Fibroblast of lung (primary cell): ENCODE data around the gene GAL3ST2. TPM values are rescaled to one million over a fixed set of nuclear protein-coding genes. Genes with fewer than 3 reads are reported as not detected.

Experiments used
- DNase-seq, 2 donors: peaks; one replicate each; pipeline versions ENCODE4 v3.0.0 to v3.0.0-alpha.2; 2010; ENCODE audit warnings: low read depth in 2 of 2
- H2AFZ ChIP-seq: 2 replicates; pipeline ENCODE4 v1.5.1; 2012; ENCODE audit warnings: low read length, control low read depth, inconsistent platforms
- H3K27ac ChIP-seq: 2 replicates; pipeline ENCODE4 v1.5.1; 2011; ENCODE audit warnings: low read length, control low read depth; ENCODE audit not compliant: insufficient read depth
- H3K27me3 ChIP-seq: 2 replicates; pipeline ENCODE4 v1.5.1; 2011; ENCODE audit warnings: mild to moderate bottlenecking, low read length; ENCODE audit not compliant: control insufficient read depth, insufficient read depth
- H3K36me3 ChIP-seq: 2 replicates; pipeline ENCODE4 v1.5.1; 2011; ENCODE audit warnings: low read length; ENCODE audit not compliant: control insufficient read depth, insufficient read depth
- H3K4me1 ChIP-seq: 2 replicates; pipeline ENCODE4 v1.5.1; 2011; ENCODE audit warnings: low read length; ENCODE audit not compliant: control insufficient read depth, insufficient read depth; ENCODE audit errors: extremely low read depth
- H3K4me2 ChIP-seq: 2 replicates; pipeline ENCODE4 v1.5.1; 2011; ENCODE audit warnings: low read length, control low read depth; ENCODE audit not compliant: insufficient read depth; ENCODE audit errors: extremely low read depth
- H3K4me3 ChIP-seq, 4 experiments: fragments of 200-600 bp in 1 of 4; sonication (generic) in 1 of 4; replicated peaks in 1 of 4; 2 replicates each; pipeline ENCODE4 v1.5.1; 2011 to 2016; ENCODE audit warnings: low read length in 4 of 4, low read depth in 3 of 4, mild to moderate bottlenecking in 3 of 4, control low read depth in 2 of 4, inconsistent platforms in 1 of 4, mixed read lengths in 1 of 4; ENCODE audit not compliant: insufficient read depth in 1 of 4; ENCODE audit errors: control extremely low read depth in 1 of 4
- H3K79me2 ChIP-seq: 2 replicates; pipeline ENCODE4 v1.5.1; 2012; ENCODE audit warnings: mild to moderate bottlenecking, low read length, inconsistent platforms; ENCODE audit not compliant: control insufficient read depth, insufficient read depth
- H3K9ac ChIP-seq: 2 replicates; pipeline ENCODE4 v1.5.1; 2011; ENCODE audit warnings: mild to moderate bottlenecking, low read length, control low read depth; ENCODE audit not compliant: insufficient read depth
- H3K9me3 ChIP-seq: 2 replicates; pipeline ENCODE4 v1.5.1; 2012; ENCODE audit warnings: low read depth, low read length; ENCODE audit not compliant: control insufficient read depth, insufficient read depth
- H4K20me1 ChIP-seq: 2 replicates; pipeline ENCODE4 v1.5.1; 2011; ENCODE audit warnings: low read length; ENCODE audit not compliant: control insufficient read depth, insufficient read depth; ENCODE audit errors: extremely low read depth
- EZH2 ChIP-seq: IDR thresholded peaks from 2 replicates; pipeline ENCODE4 v1.5.1; 2012; ENCODE audit warnings: low read length, control low read depth, mild to moderate bottlenecking; ENCODE audit errors: missing control alignments
- polyA plus RNA-seq, 2 donors: library from polyadenylated mRNA; depleted of rRNA in 1 of 2; stranded (reverse) in 1 of 2; unstranded in 1 of 2; fragments of >200 nt; gene quantifications; 2 replicates each; pipeline ENCODE4 v1.2.1, GENCODE V29; 2011 to 2012; ENCODE audit warnings: missing spikeins in 1 of 2
- total RNA-seq: library from RNA; depleted of rRNA; stranded (reverse); fragments of >200 nt; gene quantifications from 2 replicates; pipeline ENCODE4 v1.2.1, GENCODE V29; 2014
- TF ChIP-seq, protein P1 (sequence below), 2 donors: IDR thresholded peaks in 1 of 2; conservative IDR thresholded peaks in 1 of 2; 1 replicate in 1 of 2; 2 replicates in 1 of 2; pipeline ENCODE4 v1.5.1; 2011 to 2012; ENCODE audit warnings: low read length in 2 of 2, control low read depth in 1 of 2, inconsistent platforms in 1 of 2, low read depth in 1 of 2, mild to moderate bottlenecking in 1 of 2

The GAL3ST2 gene
- total and polyA plus RNA-seq, 2 donors (not counting 1 experiment from before 2014, with no cell fraction given) = 0.17 TPM; not detected in 1

- no peak overlapping the region for H2AFZ ChIP-seq
- no peak for TF ChIP-seq EZH2
- TF ChIP-seq, protein P1, sequence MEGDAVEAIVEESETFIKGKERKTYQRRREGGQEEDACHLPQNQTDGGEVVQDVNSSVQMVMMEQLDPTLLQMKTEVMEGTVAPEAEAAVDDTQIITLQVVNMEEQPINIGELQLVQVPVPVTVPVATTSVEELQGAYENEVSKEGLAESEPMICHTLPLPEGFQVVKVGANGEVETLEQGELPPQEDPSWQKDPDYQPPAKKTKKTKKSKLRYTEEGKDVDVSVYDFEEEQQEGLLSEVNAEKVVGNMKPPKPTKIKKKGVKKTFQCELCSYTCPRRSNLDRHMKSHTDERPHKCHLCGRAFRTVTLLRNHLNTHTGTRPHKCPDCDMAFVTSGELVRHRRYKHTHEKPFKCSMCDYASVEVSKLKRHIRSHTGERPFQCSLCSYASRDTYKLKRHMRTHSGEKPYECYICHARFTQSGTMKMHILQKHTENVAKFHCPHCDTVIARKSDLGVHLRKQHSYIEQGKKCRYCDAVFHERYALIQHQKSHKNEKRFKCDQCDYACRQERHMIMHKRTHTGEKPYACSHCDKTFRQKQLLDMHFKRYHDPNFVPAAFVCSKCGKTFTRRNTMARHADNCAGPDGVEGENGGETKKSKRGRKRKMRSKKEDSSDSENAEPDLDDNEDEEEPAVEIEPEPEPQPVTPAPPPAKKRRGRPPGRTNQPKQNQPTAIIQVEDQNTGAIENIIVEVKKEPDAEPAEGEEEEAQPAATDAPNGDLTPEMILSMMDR (conservative IDR thresholded peaks at IDR 0.05 in 1 of 2, IDR thresholded peaks at IDR 0.05 in 1 of 2; ENCODE audit: low read depth in 1 of 2, low read length in 2 of 2) = no peak
- H3K9ac ChIP-seq = no peak overlapping the region
- no peaks in the 10 kb centered on the region for H4K20me1 ChIP-seq
- peaks cover 5% of the 10 kb centered on the region for H3K36me3 ChIP-seq
- H3K4me2 ChIP-seq = no peak overlapping the region
- H3K79me2 ChIP-seq = no peaks in the 10 kb centered on the region
- no peaks in the 10 kb centered on the region for H3K4me1 ChIP-seq
- no peaks in the 10 kb centered on the region for H3K9me3 ChIP-seq
- no peaks in the 10 kb centered on the region for H3K27me3 ChIP-seq
- no peak overlapping the region for H3K4me3 ChIP-seq
- DNase-seq = no peak
- no peak overlapping the region for H3K27ac ChIP-seq
Measured at GRCh38 chr2:241763551-241764274, 12.9 kb upstream of the GAL3ST2 start.

GRCh38 chr2:241764275-241765241 is 12.1 kb upstream of the GAL3ST2 start:
- no peaks in the 10 kb centered on the region for H3K4me1 ChIP-seq
- no peak for TF ChIP-seq EZH2
- TF ChIP-seq, protein P1 (conservative IDR thresholded peaks at IDR 0.05 in 1 of 2, IDR thresholded peaks at IDR 0.05 in 1 of 2; ENCODE audit: low read depth in 1 of 2, low read length in 2 of 2) = no peak
- H2AFZ ChIP-seq = no peak overlapping the region
- H3K9me3 ChIP-seq = no peaks in the 10 kb centered on the region
- no peak overlapping the region for H3K4me2 ChIP-seq
- H3K36me3 ChIP-seq = peaks cover 5% of the 10 kb centered on the region
- H3K4me3 ChIP-seq = no peak overlapping the region
- DNase-seq = no peak
- no peaks in the 10 kb centered on the region for H4K20me1 ChIP-seq
- no peak overlapping the region for H3K9ac ChIP-seq
- H3K79me2 ChIP-seq = no peaks in the 10 kb centered on the region
- H3K27me3 ChIP-seq = no peaks in the 10 kb centered on the region
- H3K27ac ChIP-seq = no peak overlapping the region
